GM19023 (cell line): ENCODE results near the gene KCNK16.

Source experiments
- ATAC-seq: cut with Tn5 transposase; IDR thresholded peaks from one replicate; pipeline ENCODE4 v1.9.1; 2021; ENCODE audit warnings: mild to moderate bottlenecking, moderate library complexity; ENCODE audit not compliant: unreplicated experiment

The KCNK16 gene

GRCh38 chr6:39281312-39281980 lies 41.1 kb downstream of the KCNK16 start:
- no peak for ATAC-seq

- no peak for ATAC-seq
These were observed 42.2 kb downstream of the KCNK16 start for GRCh38 chr6:39280247-39280731.

GRCh38 chr6:39279539-39279938 lies 43.0 kb downstream of the KCNK16 start:
- no peak for ATAC-seq

- ATAC-seq = no peak
These were observed 46.0 kb downstream of the KCNK16 start for GRCh38 chr6:39276379-39276995.

- no peak for ATAC-seq
These were observed 47.6 kb downstream of the KCNK16 start for GRCh38 chr6:39274903-39275302.

GRCh38 chr6:39274471-39274870 lies 48.0 kb downstream of the KCNK16 start:
- no peak for ATAC-seq

- no peak for ATAC-seq
These were observed 49.1 kb downstream of the KCNK16 start for GRCh38 chr6:39273406-39273821.

GRCh38 chr6:39269961-39270360 lies 52.5 kb downstream of the KCNK16 start:
- no peak for ATAC-seq

- no peak for ATAC-seq
These were observed 53.8 kb downstream of the KCNK16 start for GRCh38 chr6:39268721-39269120.

GRCh38 chr6:39268171-39268570 lies 54.3 kb downstream of the KCNK16 start:
- ATAC-seq = no peak

- no peak for ATAC-seq
These were observed 55.6 kb downstream of the KCNK16 start for GRCh38 chr6:39266782-39267355.

GRCh38 chr6:39266375-39266774 lies 56.1 kb downstream of the KCNK16 start:
- ATAC-seq = no peak
